Measurements from ENCODE around the gene SOST. TPM values are rescaled to one million over a fixed set of nuclear protein-coding genes. Genes with fewer than 3 reads are reported as not detected.
A peak's percentile ranks its signal among the peaks of the same experiment; 100 is the strongest.

Gene SOST
- total RNA-seq, 1 donor, result 0.09 TPM

GRCh38 chr17:43791589-43791988, 33.0 kb upstream of the SOST start:
- H3K4me3 ChIP-seq (ENCODE audit: low read depth, low read length), result no peak overlapping the region
- TF ChIP-seq CTCF (IDR thresholded peaks at IDR 0.05; ENCODE audit: insufficient read depth, low read length), result no peak
- DNase-seq (ENCODE audit: low read depth), result peak; percentile 57

- no peak overlapping the region for H3K4me3 ChIP-seq (ENCODE audit: low read depth, low read length)
- no peak for DNase-seq (ENCODE audit: low read depth)
- peak; percentile 6 for TF ChIP-seq CTCF (IDR thresholded peaks at IDR 0.05; ENCODE audit: insufficient read depth, low read length)
Measured at GRCh38 chr17:43790311-43790940, 31.8 kb upstream of the SOST start.

GRCh38 chr17:43789482-43789881, 30.9 kb upstream of the SOST start:
- H3K4me3 ChIP-seq (ENCODE audit: low read depth, low read length), result no peak overlapping the region
- no peak for DNase-seq (ENCODE audit: low read depth)
- no peak for TF ChIP-seq CTCF (IDR thresholded peaks at IDR 0.05; ENCODE audit: insufficient read depth, low read length)

- no peak for DNase-seq (ENCODE audit: low read depth)
- TF ChIP-seq CTCF (IDR thresholded peaks at IDR 0.05; ENCODE audit: insufficient read depth, low read length), result no peak
Measured at GRCh38 chr17:43788540-43788939, 29.9 kb upstream of the SOST start.

GRCh38 chr17:43787728-43788127, 29.1 kb upstream of the SOST start:
- no peak for TF ChIP-seq CTCF (IDR thresholded peaks at IDR 0.05; ENCODE audit: insufficient read depth, low read length)
- no peak overlapping the region for H3K4me3 ChIP-seq (ENCODE audit: low read depth, low read length)
- no peak for DNase-seq (ENCODE audit: low read depth)

More at GRCh38 chr17:43788540-43788939, 29.9 kb upstream of the SOST start:
- no peak overlapping the region for H3K4me3 ChIP-seq (ENCODE audit: low read depth, low read length)

- no peak for TF ChIP-seq CTCF (IDR thresholded peaks at IDR 0.05; ENCODE audit: insufficient read depth, low read length)
- DNase-seq (ENCODE audit: low read depth), result peak; percentile 79
- H3K4me3 ChIP-seq (ENCODE audit: low read depth, low read length), result no peak overlapping the region
Measured at GRCh38 chr17:43784628-43785101, 26.1 kb upstream of the SOST start.

- DNase-seq (ENCODE audit: low read depth), result peak; percentile 51
- H3K4me3 ChIP-seq (ENCODE audit: low read depth, low read length), result no peak overlapping the region
- TF ChIP-seq CTCF (IDR thresholded peaks at IDR 0.05; ENCODE audit: insufficient read depth, low read length), result no peak
Measured at GRCh38 chr17:43784068-43784467, 25.5 kb upstream of the SOST start.

Measured in fibroblast of the aortic adventitia (primary cell).